Ectodermal cell (in vitro differentiated cells): ENCODE measurements around the gene GTPBP3.

Source experiments
- H3K27ac ChIP-seq: 2 replicates; pipeline ENCODE4 v1.7.0; 2013; ENCODE audit warnings: mild to moderate bottlenecking, low read depth, low read length; ENCODE audit not compliant: insufficient read depth, poor library complexity, severe bottlenecking
- H3K27me3 ChIP-seq: 2 replicates; pipeline ENCODE4 v1.7.0; 2013; ENCODE audit warnings: mild to moderate bottlenecking, low read length; ENCODE audit not compliant: insufficient read depth, control insufficient read depth, poor library complexity, severe bottlenecking
- H3K36me3 ChIP-seq: one replicate; pipeline ENCODE4 v1.7.0; 2013; ENCODE audit warnings: low read length; ENCODE audit not compliant: control insufficient read depth, insufficient read depth
- H3K4me1 ChIP-seq: one replicate; pipeline ENCODE4 v1.7.0; 2013; ENCODE audit warnings: low read length; ENCODE audit not compliant: control insufficient read depth, insufficient read depth
- H3K4me3 ChIP-seq: 2 replicates; pipeline ENCODE4 v1.7.0; 2013; ENCODE audit warnings: low read depth, low read length, control low read depth; ENCODE audit not compliant: insufficient read depth
- H3K9me3 ChIP-seq: 2 replicates; pipeline ENCODE4 v1.7.0; 2013; ENCODE audit warnings: mild to moderate bottlenecking, low read length, moderate library complexity; ENCODE audit not compliant: control insufficient read depth
- WGBS, 2 experiments: methylation state at CpG; one replicate each; pipeline ENCODE4 v1.1.7; 2013; ENCODE audit warnings: missing lambda C conversion rate in 2 of 2; 5-methylcytosine and 5-hydroxymethylcytosine counted together

GTPBP3 gene

GRCh38 chr19:17323300-17323963 lies 13.9 kb upstream of the GTPBP3 start:
- Histone ChIP-seq H3K4me3 (no peak overlapping the region), H3K36me3 (peaks cover 8% of the 10 kb centered on the region)
- 94% methylated on average over 56 of the region's 56 CpGs for WGBS, 2 experiments

DNA sequence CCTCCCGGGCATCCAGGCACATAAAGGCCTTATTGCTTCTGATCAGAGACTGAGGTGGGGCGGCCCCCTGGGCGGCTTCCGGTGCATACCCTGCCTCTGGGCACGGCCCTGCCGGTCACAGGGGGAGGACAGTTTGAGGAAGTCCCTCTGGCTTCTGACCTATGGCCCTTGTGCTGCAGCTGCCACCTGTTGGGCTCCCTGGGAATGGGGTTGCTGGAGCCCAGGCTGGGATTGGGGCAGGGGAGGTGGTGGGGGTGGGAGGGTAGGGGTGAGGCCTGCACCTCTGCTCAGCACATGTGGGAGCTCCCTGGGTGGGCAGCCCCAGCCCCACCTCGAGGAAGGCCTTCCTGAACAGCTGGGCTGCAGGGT lies 13.4 kb upstream of the GTPBP3 start:
- 88 to 97% methylated on average over 7 of the region's 7 CpGs for WGBS, 2 experiments
- Histone ChIP-seq H3K27ac (no peak overlapping the region), H3K27me3 (peaks cover 4% of the 10 kb centered on the region), H3K4me3 (no peak overlapping the region), H3K9me3 (no peaks in the 10 kb centered on the region), H3K4me1 (peaks cover 9% of the 10 kb centered on the region), H3K36me3 (peaks cover 8% of the 10 kb centered on the region)

More at GRCh38 chr19:17323300-17323963, 13.9 kb upstream of the GTPBP3 start:
- Histone ChIP-seq H3K4me1 (peaks cover 9% of the 10 kb centered on the region), H3K27ac (no peak overlapping the region), H3K27me3 (no peaks in the 10 kb centered on the region), H3K9me3 (no peaks in the 10 kb centered on the region)

DNA sequence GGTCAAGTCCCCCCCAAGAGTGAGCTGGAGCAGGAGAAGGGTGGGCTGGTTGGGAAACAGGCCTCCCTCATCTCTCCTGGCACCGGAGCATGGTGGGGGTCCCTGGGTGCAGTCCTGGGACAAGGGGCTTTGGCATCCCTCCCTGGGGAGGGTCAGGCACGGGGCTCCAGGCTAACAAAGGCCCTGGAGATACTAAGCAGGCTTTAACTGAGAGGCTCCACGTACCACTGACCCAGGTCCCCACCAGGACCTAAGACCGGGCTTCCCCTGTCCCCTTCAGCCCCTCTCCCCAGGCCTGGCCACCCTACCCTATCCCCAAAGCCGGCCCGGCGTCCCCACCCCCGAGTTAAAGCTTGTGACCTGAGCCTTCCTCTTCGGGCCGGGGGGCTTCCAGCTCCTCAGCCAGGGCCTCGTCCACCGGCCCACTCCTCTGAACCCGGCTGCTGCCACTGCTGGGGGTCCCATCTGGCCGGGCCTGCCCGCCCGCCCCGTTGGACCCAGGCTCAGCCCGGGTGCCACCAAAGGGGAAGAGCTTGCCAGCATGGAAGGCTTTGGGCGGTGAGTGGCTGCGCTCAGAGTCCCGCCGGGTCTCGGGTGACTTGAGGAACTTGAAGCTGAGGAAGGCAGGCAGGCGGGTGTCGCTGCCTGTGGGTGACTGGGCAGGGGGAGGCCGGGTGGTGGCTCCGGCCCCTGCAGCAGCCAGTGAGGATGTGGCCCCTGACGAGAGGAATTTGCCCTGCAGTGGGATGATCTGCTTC lies 12.8 kb upstream of the GTPBP3 start:
- WGBS, 2 experiments, result 95% methylated on average over 28 of the region's 28 CpGs
- H3K36me3 ChIP-seq, result peaks cover 5% of the 10 kb centered on the region
- H3K4me3 ChIP-seq, result no peak overlapping the region
- no peak overlapping the region for H3K27ac ChIP-seq
- H3K4me1 ChIP-seq, result peaks cover 9% of the 10 kb centered on the region
- H3K27me3 ChIP-seq, result peaks cover 10% of the 10 kb centered on the region
- no peaks in the 10 kb centered on the region for H3K9me3 ChIP-seq

- Histone ChIP-seq H3K36me3 (peaks cover 4% of the 10 kb centered on the region), H3K9me3 (no peaks in the 10 kb centered on the region), H3K27me3 (peaks cover 12% of the 10 kb centered on the region), H3K4me1 (peaks cover 9% of the 10 kb centered on the region), H3K4me3 (no peak overlapping the region), H3K27ac (no peak overlapping the region)
- 95 to 96% methylated on average over 20 of the region's 20 CpGs for WGBS, 2 experiments
These were observed 12.2 kb upstream of the GTPBP3 start for GRCh38 chr19:17325133-17325532.

DNA sequence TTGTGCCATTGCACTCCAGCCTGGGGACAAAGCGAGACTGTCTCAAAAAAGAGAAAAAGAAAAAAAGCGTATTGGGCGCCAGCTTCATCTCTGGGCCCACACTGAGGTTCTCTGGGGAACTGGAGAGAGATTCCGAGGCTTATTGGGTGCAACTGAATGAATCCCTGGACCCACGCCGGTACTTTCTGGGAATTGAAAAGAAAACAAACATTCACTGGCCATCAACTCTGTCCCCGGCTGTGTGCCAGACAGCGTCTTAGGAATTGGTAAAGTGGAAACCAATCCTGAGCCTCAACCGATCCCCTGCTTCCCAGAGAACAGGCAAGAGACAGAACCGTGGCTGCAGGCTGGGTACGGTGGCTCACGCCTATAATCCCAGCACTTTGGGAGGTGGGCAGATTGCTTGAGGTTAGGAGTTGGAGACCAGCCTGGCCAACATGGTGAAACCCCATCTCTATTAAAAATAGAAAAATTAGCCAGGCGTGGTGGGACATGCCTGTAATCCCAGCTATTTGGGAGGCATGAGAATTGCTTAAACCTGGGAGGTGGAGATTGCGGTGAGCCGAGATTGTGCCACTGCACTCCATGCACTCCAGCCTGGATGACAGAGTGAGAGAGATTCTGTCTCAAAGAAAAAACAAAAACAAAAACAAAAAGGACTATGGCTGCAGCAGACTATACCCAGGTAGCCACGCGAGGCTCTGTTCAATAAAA lies 11.3 kb upstream of the GTPBP3 start:
- H3K27ac ChIP-seq, result no peak overlapping the region
- peaks cover 4% of the 10 kb centered on the region for H3K36me3 ChIP-seq
- no peak overlapping the region for H3K4me3 ChIP-seq
- H3K4me1 ChIP-seq, result peaks cover 9% of the 10 kb centered on the region
- WGBS, 2 experiments, result 94 to 97% methylated on average over 17 of the region's 17 CpGs
- no peaks in the 10 kb centered on the region for H3K9me3 ChIP-seq
- H3K27me3 ChIP-seq, result peaks cover 12% of the 10 kb centered on the region

DNA sequence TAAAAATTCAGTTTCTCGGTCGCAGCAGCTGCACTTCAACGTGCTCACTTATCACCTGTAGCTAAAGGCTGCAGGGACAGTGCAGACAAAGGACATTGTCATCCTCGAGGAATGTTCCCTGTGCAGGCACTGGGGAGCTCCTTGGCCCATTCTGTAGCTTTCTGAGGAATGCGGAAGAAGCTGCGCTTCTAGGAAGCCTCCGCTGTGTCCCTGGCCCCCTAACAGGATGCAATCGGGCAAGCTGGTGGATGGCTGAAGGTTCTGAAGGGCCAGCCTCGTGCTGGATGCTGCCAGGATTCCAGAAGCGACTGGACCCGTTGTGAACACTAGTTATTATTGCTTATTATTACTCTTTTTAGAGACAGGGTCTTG lies 10.8 kb upstream of the GTPBP3 start:
- WGBS, 2 experiments, result 81 to 83% methylated on average over 11 of the region's 11 CpGs
- H3K4me3 ChIP-seq, result no peak overlapping the region
- H3K27ac ChIP-seq, result no peak overlapping the region
- no peaks in the 10 kb centered on the region for H3K9me3 ChIP-seq
- H3K36me3 ChIP-seq, result peaks cover 4% of the 10 kb centered on the region
- peaks cover 12% of the 10 kb centered on the region for H3K27me3 ChIP-seq
- H3K4me1 ChIP-seq, result peaks cover 9% of the 10 kb centered on the region

- peak overlapping the region; percentile 27 for H3K27ac ChIP-seq
- H3K27me3 ChIP-seq, result peaks cover 12% of the 10 kb centered on the region
- peaks cover 4% of the 10 kb centered on the region for H3K36me3 ChIP-seq
- H3K9me3 ChIP-seq, result no peaks in the 10 kb centered on the region
- H3K4me1 ChIP-seq, result peaks cover 9% of the 10 kb centered on the region
- 69 to 70% methylated on average over 27 of the region's 27 CpGs for WGBS, 2 experiments
- H3K4me3 ChIP-seq, result peak overlapping the region; percentile 47
These were observed 10.2 kb upstream of the GTPBP3 start for GRCh38 chr19:17327068-17327653.

GRCh38 chr19:17327654-17328516 lies 9.5 kb upstream of the GTPBP3 start:
- H3K27me3 ChIP-seq, result peaks cover 12% of the 10 kb centered on the region
- 3 to 4% methylated on average over 61 to 64 of the region's 64 CpGs for WGBS, 2 experiments
- no peaks in the 10 kb centered on the region for H3K9me3 ChIP-seq
- H3K4me3 ChIP-seq, result peak overlapping the region; percentile 47
- H3K4me1 ChIP-seq, result peaks cover 9% of the 10 kb centered on the region
- H3K36me3 ChIP-seq, result peaks cover 6% of the 10 kb centered on the region
- H3K27ac ChIP-seq, result peak overlapping the region; percentile 37

DNA sequence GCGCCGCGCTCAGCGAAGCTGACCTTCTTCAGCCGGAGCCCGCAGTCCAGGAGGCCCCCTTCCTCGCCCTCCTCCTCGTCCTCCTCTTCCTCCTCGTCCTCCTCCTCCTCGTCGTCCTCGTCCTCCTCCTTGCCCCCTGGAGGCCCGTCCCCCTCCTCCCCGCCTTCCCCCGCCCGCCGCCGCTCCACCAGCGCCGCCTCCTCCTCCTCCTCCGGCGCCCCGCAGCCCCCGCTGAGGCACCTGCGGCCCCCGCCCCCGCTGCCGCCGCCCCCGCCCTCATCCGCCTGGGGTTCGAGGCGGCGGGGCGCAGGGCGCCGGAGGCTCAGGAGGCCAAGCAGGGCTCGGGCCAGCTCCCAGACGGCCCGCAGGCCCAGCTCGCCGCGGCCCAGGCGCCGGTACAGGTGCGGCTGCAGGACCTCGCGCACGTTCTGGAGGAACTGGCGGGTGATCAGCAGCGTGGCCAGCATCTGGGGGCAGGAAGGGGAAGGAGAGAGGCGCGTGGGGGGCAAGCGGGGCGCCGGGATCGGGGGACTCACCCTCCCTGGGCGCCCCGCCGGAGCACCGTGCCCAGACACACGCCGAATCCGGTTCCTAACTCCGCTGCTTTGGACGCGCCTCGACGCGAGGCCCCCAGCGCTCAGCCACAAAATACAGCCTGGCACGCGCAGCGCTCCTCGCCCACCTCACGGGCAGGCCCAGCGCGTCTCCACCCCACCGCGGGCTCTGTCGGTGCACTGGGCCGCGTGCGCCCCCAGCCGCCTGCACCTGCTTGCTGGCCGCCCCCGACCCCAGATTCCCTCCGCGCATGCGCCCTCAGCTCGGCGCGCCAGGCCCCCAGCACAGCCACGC lies 8.6 kb upstream of the GTPBP3 start:
- Histone ChIP-seq H3K4me1 (peaks cover 9% of the 10 kb centered on the region), H3K27me3 (peaks cover 12% of the 10 kb centered on the region), H3K27ac (no peak overlapping the region), H3K36me3 (peaks cover 9% of the 10 kb centered on the region), H3K9me3 (no peaks in the 10 kb centered on the region), H3K4me3 (peak overlapping the region; percentile 47)
- WGBS, 2 experiments, result 26% methylated on average over 87 of the region's 94 CpGs
